GM19193 (cell line): ENCODE measurements around the gene CD81.

ENCODE experiments used
- POLR2A ChIP-seq: IDR thresholded peaks from 4 replicates; pipeline ENCODE4 v1.6.1; 2011; ENCODE audit not compliant: insufficient read depth, insufficient read length; ENCODE audit errors: extremely low read depth

CD81 gene

GRCh38 chr11:2402890-2403645, 26.0 kb downstream of the CD81 start:
- no peak for TF ChIP-seq POLR2A

GRCh38 chr11:2404735-2405196, 27.7 kb downstream of the CD81 start:
- no peak for TF ChIP-seq POLR2A

- no peak for TF ChIP-seq POLR2A
These were observed 29.3 kb downstream of the CD81 start for GRCh38 chr11:2406451-2406850.

- TF ChIP-seq POLR2A = no peak
These were observed 29.8 kb downstream of the CD81 start for GRCh38 chr11:2406878-2407410.

GRCh38 chr11:2408671-2409070, 31.6 kb downstream of the CD81 start:
- TF ChIP-seq POLR2A = no peak

GRCh38 chr11:2409126-2409525, 32.0 kb downstream of the CD81 start:
- no peak for TF ChIP-seq POLR2A

GRCh38 chr11:2409611-2410468, 32.7 kb downstream of the CD81 start:
- TF ChIP-seq POLR2A = no peak

GRCh38 chr11:2410616-2411015, 33.5 kb downstream of the CD81 start:
- TF ChIP-seq POLR2A = no peak

- no peak for TF ChIP-seq POLR2A
These were observed 34.6 kb downstream of the CD81 start for GRCh38 chr11:2411446-2412305.

GRCh38 chr11:2412323-2412722, 35.2 kb downstream of the CD81 start:
- no peak for TF ChIP-seq POLR2A

- no peak for TF ChIP-seq POLR2A
These were observed 36.9 kb downstream of the CD81 start for GRCh38 chr11:2413742-2414579.

- no peak for TF ChIP-seq POLR2A
These were observed 37.5 kb downstream of the CD81 start for GRCh38 chr11:2414616-2415015.

- no peak for TF ChIP-seq POLR2A
These were observed 38.1 kb downstream of the CD81 start for GRCh38 chr11:2415171-2415570.
